GM19043 (cell line): ENCODE data around the gene GTF2F2.
"Not testable (repeated sequence)": the region's sequence is repeated elsewhere in the genome, so short reads cannot be mapped to it uniquely, and the experiment has no call there.

ENCODE experiments used
- ATAC-seq: cut with Tn5 transposase; IDR thresholded peaks from one replicate; pipeline ENCODE4 v1.9.1; 2021; ENCODE audit warnings: low read depth; ENCODE audit not compliant: unreplicated experiment

GTF2F2 gene

DNA sequence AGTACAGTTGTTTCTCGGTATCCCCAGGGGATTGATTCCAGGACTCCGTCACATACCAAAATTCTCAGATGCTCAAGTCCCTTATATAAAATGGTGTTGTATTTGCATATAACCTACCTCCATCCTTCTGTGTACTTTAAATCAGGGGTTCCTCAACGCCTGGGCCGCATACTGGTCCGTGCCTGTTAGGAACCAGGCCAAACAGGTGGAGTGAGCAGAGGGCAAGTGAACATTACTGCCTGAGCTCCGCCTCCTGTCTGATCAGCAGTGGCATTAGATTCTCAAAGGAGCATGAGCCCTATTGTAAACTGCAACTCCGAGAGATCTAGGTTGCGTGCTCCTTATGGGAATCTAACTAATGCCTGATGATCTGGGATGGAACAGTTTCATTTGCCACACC, 122.8 kb downstream of the GTF2F2 start:
- no peak for ATAC-seq

DNA sequence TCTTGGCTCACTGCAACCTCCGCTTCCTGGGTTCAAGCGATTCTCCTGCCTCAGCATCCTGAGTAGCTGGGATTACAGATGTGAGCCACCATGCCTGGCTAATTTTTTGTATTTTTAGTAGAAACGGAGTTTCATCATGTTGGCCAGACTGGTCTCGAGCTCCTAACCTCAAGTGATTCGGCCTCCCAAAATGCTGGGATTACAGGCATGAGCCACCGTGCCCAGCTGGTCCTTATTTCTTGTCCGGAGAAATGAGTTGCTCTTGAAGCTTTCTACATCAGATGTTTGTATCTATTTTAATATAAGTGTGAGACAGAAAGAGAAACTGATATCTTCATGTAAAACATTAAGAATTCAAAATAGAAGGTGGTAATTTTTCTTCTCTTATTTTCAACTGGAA, 124.4 kb downstream of the GTF2F2 start:
- not testable (repeated sequence) for ATAC-seq

DNA sequence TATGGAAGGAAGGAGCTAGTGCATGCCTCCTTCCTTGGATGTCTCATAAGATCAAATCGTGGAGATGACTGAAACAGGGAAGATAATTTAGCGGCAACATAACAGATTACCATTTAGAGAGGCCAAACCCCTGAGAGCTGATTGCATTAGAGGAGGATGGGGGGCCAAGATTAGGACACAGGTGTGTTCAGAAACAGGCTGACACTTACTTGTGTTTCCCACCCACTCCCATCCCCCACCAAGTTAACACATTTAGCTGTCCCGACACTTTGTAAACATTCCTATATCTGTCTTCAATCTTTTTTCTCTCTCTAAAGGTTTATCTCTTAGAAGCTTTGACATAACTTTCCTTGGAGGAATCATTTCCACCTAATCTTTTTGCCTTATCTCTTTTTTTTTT, 129.4 kb downstream of the GTF2F2 start:
- ATAC-seq = no peak

DNA sequence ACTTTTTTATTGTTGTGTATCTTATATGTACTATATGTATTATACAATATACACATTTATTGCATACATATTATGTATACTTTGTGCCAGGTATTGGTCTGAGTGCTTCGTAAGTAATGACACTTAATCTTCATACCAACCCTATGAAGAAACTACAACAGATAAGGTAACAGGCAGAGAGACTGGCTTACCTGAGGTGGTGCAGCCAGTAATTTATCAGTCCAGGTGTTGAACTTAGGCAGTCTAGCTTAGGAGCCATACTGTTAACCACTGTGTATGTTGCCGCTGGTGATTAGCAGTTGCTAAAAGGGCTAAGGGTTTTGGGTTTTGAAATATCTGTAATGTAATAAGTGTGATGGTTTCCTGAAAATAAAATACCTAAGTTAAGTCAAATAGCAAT, 134.1 kb downstream of the GTF2F2 start:
- ATAC-seq = no peak

DNA sequence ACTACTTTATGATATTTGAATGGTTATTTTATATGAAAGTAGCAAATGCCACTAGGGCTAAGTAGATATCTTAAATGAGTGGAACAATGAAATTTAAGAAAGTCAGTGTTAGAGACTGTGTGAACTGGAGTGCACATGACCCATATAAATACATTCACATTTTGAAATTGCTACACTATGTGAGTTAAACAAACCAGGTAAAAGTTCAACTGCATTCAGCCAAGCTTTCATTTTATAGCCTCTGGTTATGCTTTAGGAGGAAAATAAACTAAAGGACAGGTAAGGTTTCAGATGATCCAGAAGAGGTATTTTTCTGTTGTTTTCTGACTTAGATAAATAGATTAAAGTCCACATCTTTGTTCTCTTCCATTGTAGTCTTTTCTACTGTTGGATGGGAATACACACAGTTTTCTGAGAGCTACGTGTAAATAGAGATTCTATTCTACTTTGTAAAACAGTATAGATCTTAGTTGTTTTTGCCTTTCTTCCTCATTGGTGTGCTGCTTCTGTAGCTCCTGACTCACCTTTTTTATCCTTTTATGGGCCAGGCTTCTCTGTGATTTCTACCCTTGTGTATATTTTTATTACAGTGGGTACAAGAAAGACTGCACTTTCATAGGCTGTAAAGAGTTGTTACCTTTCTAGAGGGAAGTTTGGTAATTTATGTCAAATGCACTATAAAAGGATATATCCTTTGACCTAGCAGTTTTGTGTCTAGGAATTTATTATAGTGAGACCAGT, 135.1 kb downstream of the GTF2F2 start:
- ATAC-seq = no peak

DNA sequence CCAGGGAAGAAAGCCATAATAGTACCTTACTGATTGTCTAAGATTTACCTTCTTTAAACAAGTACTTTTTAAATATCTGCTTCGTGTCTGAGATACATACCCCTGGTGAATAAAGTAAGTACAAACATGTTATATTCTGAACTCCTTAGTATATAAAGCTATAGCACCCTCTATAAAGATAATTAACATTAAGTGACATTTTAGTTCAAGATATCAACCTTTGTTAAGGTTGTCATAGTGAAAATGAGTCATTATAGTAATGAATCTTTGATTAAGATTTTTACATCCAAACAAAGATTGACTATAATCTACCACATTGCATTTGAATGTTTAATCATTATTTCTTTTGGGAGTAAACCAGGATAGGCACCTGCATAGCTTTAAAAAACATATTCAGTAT, 135.9 kb downstream of the GTF2F2 start:
- ATAC-seq = no peak

DNA sequence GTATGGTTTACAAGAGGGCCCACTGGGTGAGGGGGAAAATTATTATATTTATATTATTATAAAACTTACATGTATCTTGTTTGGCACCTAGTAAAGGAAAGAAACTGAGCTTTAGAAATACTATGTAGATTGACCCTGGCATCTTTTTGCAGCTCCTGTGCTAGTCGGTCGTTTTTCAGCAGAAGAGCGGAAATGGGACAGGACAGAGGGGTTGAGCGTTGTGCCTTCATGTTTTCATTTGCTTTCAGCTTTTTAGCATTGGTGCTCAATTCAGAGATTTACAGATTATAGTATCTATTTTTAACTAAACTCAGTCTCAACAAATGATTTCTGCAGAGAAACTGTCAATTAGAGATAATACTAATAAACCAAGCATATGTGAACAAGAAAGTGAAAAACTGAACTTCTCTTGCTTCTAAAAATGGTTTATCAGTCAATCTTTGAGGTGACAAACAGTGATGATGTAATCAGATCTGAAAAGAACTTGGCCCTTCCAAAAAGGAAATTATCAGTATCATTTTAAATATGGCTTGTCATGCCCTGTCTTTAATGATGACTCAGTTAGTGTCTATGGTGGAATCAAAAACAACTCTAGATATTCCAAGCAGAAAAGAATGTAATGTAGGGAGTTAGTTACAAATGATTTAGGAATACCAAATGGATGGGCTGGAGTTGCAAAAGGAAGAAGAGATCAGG, 137.5 kb downstream of the GTF2F2 start:
- no peak for ATAC-seq

DNA sequence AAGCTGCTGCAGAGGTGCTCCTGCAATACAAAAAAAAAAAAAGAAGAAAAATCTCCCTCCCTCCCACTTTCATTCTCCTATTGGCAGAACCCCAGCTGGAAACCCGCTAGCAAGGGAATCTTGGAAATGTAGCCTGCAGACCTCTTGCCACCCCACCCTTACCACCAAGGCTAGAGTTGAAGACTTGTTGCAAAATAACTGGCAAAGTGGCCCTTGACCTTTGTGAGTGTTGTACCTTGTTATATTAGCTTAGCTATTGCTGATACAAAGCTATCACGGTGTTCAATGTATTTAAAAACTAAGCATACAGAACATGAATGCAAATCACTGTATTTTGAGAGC, 138.0 kb downstream of the GTF2F2 start:
- no peak for ATAC-seq

DNA sequence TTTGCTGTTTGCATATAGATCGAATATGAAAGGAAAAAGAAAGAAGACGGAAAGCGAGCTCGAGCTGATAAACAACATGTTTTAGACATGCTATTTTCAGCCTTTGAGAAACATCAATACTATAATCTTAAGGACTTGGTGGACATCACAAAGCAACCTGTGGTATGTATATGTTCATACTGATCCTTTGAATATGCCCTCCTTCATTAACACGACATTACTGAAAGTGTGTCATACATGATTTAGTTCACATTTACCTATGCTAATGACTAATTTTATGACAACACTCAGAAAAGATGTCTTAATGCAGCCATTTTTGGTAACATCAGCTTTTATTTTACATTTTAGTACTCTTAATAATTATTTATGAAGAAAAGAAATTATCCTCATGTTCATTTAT, 146.9 kb downstream of the GTF2F2 start:
- ATAC-seq = no peak

DNA sequence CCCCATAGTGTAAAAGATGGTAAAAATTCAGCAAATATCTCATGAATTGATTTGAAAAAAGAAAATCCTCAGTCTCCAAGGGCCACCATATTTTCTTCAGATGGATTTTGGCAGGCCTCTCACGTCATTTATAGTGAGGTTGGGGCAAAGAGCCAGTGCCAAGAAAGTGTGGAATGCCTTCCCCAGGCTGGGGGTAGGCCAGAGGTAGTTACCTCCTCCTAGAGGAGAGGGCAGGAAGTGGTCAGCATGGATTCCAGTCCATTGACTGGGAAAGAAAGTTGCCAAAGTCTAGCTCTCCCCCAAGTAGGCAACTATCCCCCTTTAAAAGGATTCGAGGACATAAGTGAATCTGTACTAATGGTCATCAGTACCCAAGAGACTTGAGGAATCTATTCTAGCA, 148.9 kb downstream of the GTF2F2 start:
- no peak for ATAC-seq

DNA sequence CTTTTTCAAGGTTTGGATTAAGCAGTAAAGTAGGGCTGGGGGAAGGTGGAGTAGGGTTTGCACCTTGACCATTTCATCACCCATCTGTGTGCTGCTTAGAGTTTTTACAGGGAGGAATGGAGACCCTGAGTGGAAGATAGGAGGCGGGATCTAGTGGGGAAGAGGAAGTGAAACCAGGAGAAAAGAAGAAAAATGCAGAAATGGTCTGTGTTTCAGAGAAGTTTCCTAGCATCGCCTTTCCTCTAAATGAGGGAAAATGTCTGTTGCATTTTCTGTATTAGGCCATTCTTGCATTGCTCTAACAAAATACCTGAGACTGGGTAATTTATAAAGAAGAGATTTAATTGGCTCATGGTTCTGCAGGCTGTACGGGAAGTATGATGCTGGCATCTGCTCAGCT, 156.6 kb downstream of the GTF2F2 start:
- no peak for ATAC-seq

DNA sequence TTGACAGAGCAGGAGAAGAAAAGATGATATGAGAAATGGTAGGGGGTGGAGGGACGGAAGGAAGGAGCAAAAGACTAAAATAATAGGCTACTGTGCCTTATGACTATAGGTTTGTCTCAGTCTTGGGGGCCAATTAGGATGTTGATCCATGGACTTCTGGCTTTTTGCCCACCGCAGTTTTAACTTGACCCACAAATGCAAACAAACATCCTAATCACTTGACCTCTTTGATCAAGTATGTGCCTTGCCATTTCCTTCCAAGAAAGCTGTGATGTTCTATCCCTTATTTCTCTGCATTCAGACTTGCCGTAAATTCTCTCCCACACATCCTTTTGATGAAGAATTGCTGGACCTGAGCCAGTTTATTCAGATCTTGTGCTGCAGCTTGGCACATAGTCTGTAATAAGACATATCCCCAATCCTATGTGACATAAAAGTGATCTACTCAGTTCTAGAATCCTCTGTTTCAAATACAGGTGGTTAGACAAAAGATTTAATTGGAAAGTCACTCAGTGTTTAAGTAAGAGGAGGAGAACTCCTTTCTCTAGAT, 157.9 kb downstream of the GTF2F2 start:
- ATAC-seq = no peak

DNA sequence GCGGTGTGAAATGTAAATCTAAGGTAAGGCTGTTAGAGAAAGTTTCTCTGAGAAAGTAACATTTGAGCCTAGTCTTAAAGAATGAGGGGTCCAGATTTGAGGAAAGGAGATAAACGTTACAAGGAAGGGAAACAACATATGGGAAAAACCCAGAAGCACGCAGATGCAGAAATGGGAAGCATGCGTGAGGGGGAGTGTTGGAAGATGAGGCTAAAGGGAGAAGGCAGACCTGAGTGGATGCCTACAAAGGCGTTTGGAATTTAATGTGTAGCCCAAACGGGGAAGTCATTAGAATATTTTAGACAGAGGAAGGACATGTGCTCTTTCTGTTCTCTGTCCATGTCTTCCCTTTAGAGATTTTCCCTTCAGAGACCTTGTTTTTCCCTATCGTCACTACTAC, 159.7 kb downstream of the GTF2F2 start:
- ATAC-seq = no peak

DNA sequence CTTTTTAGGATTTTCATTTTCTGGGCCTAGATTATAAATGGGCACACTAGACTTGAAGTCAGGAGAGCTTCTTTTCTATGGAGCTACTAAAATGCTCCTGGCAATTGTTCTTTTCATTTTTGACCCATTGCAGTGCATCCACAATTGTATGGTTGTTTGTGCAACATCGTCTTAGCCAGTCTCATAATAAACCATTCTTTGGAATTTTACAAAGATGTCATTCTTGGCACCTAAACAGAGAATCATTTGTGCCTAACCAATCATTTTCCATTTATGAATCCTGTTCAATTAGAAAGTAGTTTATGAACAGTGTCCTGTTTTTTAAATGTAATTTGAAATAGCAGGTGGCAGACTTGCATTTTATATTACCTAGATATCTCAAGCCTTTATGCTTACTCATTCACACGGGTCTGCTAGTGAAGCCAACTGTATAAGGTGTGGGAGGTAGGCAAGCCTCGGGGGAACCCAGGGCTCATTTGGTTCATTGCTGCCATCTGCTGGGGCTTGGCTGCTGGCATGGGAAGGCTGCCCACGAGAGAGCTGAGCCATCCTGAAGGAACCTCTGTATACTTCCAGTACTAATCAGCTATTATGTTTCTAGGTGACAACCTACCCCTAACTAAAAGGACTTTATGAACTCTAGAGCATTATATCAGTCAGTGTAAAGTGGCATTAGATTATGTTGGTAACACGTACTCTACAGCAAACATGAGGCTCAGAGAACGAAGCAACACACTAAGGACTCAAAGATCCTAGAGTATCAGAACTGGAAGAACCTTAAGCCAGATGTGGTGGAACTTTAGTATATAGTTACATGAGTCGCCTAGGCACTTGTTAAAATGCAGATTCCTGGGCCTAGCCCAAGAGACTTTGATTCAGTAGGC, 160.7 kb downstream of the GTF2F2 start:
- no peak for ATAC-seq

DNA sequence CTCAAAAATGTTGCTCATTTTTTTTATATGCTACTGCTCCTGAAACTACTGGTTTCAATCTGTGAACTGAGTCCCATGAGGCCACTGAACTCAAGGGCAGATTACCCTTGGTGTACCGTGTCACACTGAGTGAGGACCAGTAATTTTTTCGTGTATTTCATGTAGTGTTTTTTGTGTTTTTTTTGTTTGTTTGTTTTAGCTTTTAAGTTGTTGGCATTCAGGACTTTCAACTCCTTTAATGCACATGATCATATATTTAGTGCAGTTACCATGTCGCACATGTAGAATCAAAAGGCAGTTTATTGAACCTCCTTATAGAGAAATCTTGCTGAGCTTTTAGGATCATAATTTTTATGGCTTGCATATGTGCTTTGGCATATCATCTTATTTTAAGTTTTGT, 162.7 kb downstream of the GTF2F2 start:
- ATAC-seq = no peak

DNA sequence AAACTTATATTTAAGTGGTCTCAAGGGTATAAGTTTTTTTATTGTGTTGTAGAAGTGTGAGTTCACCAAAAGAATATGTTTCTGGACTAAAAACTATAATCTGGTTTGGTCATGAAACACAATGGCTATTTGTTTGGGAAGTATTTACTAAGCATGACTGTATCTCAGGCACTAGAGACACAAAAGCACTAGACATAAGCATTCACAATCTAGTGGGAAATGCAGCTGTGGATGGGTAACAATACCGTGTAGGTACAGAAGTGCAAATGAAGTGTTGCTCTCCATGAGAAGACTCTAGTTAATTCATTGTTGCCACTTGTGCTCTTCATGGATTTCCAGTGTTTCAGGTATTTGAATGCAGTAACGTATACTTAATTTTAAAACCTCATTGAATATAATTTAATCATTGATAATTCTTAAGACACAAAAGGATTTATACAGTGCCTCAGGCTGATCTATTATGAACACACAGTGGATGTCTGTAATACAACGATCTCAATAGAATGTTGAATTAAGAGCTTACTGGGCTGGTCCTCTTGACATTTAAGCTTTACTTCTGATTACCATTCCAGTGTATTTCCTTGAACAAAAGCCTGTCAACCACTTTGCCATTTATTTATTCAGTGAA, 169.7 kb downstream of the GTF2F2 start:
- no peak for ATAC-seq

DNA sequence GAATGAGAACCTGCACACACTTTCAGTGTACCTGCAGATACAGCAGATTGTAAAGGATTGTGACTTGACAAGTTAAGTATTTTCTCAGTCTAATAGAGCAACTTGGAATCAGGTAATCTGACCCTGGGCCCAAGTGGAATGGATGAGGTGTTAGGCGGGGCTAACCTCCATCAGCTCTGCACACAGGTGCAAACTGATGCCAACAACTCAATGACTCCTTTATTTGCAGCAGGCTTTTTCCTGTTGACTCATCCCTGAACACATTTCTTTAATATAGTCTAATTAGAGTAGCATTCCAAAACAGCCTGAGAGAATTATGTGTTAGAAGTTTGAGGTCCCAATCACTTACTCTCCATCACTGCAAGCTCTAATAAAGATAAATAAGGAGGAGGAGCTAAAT, 171.9 kb downstream of the GTF2F2 start:
- ATAC-seq = no peak

DNA sequence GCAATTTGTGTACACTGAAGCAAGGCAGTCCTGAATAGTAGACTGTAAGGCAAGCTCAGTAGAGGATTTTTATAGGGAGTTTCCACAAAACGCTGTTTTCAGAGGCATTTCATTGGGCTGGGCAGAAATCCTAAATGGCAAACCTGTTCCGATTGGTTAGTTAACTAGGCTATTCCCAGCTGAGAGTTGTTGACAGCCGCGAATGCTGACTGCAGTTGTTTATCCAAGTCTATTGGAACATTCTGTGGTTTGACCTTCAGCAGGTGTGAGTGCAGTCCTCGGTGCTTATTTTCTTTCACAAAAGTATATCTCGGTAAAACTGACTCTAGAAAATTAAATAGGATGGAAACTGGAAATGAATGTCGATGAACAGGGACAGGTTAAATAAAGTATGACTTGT, 175.2 kb downstream of the GTF2F2 start:
- ATAC-seq = no peak

DNA sequence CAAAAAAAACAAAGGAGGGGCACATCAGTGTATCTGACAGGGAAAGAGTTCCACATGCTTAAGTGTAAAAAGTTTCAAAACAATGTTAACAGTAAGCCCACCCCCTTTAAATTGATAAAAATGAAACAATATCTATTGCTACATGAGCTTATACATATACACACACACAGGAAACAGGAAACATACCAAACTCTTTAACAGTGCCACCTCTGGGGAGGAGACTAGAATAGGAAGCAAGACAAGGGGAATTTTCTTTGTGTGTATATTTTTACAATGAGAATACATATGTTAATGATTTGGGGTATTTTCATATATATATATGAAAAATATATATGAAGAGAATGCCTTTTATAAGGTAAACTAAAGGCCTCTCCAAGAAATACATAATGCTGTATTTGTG, 175.9 kb downstream of the GTF2F2 start:
- no peak for ATAC-seq

DNA sequence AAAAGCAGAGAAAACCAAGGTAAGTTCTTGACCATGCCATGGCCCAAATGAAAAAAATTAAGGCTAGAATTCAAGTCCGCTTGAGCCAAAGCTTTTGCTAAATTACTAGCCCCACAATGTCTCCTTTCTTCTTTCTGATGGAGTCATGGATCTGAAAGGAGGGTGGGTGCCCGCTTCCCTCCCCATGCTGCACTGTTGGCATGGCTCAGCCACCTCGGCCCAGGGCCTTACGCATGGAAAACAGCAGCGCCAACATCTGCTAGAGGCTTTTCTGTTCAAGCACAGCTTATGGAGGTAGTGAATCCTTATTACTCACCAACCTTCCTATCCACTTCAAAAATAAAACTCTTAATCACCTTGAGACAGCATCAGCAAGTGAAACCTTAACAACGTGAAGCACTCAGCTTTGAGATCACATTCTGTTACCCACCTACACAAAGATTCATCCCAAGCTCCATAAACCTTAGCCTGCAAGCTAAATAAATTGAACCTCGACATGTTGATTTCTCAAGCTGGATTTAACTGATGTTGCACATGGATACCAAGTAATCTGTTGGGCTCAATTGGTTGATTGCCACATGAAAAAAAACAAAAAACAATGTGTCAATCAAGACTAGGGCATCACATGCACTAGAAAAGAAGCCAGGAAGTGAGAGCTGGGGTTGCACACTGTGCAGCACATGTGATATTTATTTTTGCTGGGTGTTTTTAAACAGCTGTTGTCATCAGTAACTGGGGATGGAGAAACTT, 177.3 kb downstream of the GTF2F2 start:
- peak; percentile 51 for ATAC-seq
